Neural progenitor cell (in vitro differentiated cells): ENCODE measurements around the gene VHLL. TPM values are rescaled to one million over a fixed set of nuclear protein-coding genes. Genes with fewer than 3 reads are reported as not detected.

Experiments
- DNase-seq: peaks from one replicate; pipeline ENCODE4 v3.0.0-alpha.2; 2016; ENCODE audit warnings: low spot score
- H2AFZ ChIP-seq: fragments of 200-600 bp; sonication (generic); replicated peaks from 2 replicates; pipeline ENCODE4 v1.6.1; 2016; ENCODE audit warnings: antibody characterized with exemption
- H3F3A ChIP-seq: fragments of 200-600 bp; sonication (generic); 2 replicates; pipeline ENCODE4 v1.6.1; 2016; ENCODE audit warnings: antibody characterized with exemption, low read depth
- H3K27ac ChIP-seq: fragments of 200-600 bp; sonication (generic); 2 replicates; pipeline ENCODE4 v1.5.1; 2016; ENCODE audit warnings: mild to moderate bottlenecking
- H3K27me3 ChIP-seq: fragments of 200-600 bp; sonication (generic); 2 replicates; pipeline ENCODE4 v1.6.1; 2016; ENCODE audit warnings: mild to moderate bottlenecking, moderate library complexity
- H3K36me3 ChIP-seq: fragments of 200-600 bp; sonication (generic); 2 replicates; pipeline ENCODE4 v1.5.1; 2016
- H3K4me1 ChIP-seq: fragments of 200-600 bp; sonication (generic); 2 replicates; pipeline ENCODE4 v1.6.1; 2016; ENCODE audit warnings: mixed run types
- H3K4me2 ChIP-seq: fragments of 200-600 bp; sonication (generic); 2 replicates; pipeline ENCODE4 v1.6.1; 2016
- H3K4me3 ChIP-seq: fragments of 200-600 bp; sonication (generic); 2 replicates; pipeline ENCODE4 v1.5.1; 2016
- H3K79me2 ChIP-seq: fragments of 200-600 bp; sonication (generic); 2 replicates; pipeline ENCODE4 v1.6.1; 2016; ENCODE audit warnings: low read depth
- H3K9ac ChIP-seq: fragments of 200-600 bp; sonication (generic); 2 replicates; pipeline ENCODE4 v1.6.1; 2016
- H3K9me3 ChIP-seq: fragments of 200-600 bp; sonication (generic); 2 replicates; pipeline ENCODE4 v1.5.1; 2016; ENCODE audit warnings: low read depth
- H4K20me1 ChIP-seq: fragments of 200-600 bp; sonication (generic); 2 replicates; pipeline ENCODE4 v1.6.1; 2016; ENCODE audit warnings: low read depth
- H3K27ac Mint-ChIP-seq: 3 replicates; pipeline ENCODE4 v1.8.0; 2021; ENCODE audit warnings: mixed read lengths
- H3K27me3 Mint-ChIP-seq: 2 replicates; pipeline ENCODE4 v1.8.0; 2022; ENCODE audit warnings: low read depth, mild to moderate bottlenecking, inconsistent platforms, moderate library complexity, mixed read lengths; ENCODE audit not compliant: insufficient read depth
- H3K36me3 Mint-ChIP-seq: 3 replicates; pipeline ENCODE4 v1.8.0; 2021; ENCODE audit warnings: mixed read lengths
- H3K4me1 Mint-ChIP-seq: 3 replicates; pipeline ENCODE4 v1.8.0; 2021; ENCODE audit warnings: mixed read lengths
- H3K4me3 Mint-ChIP-seq: 3 replicates; pipeline ENCODE4 v1.8.0; 2021; ENCODE audit warnings: mild to moderate bottlenecking, moderate library complexity, mixed read lengths
- H3K9me3 Mint-ChIP-seq: 3 replicates; pipeline ENCODE4 v1.8.0; 2020; ENCODE audit warnings: mixed read lengths
- EZH2 ChIP-seq: fragments of 200-600 bp; sonication (generic); IDR thresholded peaks from 2 replicates; pipeline ENCODE4 v1.6.1; 2017; ENCODE audit warnings: antibody characterized with exemption, mild to moderate bottlenecking, moderate library complexity
- EZH2phosphoT487 ChIP-seq: fragments of 200-600 bp; sonication (generic); IDR thresholded peaks from 2 replicates; pipeline ENCODE4 v1.6.1; 2017; ENCODE audit warnings: antibody characterized with exemption
- total RNA-seq: library from RNA; depleted of rRNA; stranded (reverse); fragments of >200 nt; gene quantifications from 2 replicates; pipeline ENCODE4 v1.2.3, GENCODE V29; 2015; ENCODE audit warnings: low replicate concordance
- TF ChIP-seq, protein P1 (sequence below): fragments of 200-600 bp; sonication (generic); IDR thresholded peaks from 2 replicates; pipeline ENCODE4 v1.5.1; 2017; ENCODE audit warnings: antibody characterized with exemption, mild to moderate bottlenecking

Gene VHLL
- total RNA-seq, 1 donor from 2014 or later: not detected

DNA sequence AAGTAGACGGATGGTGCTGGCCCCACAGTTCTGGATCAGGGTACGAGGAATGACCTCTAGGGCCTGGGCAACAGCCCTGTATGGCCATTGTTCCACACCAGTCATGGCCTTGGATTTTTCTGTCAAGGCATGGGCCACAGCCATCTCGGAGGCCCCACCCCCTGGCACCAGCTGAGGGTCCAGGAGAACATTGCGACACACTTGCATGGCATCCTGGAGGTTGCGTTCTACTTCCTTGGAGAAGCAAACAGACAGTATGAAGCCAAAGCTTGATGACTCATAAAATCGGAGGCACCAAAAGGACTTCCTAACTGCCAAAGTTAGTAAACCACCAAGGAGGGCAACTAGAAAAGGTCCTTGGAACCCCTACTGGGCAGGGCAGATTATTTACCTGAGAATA is 11.9 kb upstream of the VHLL start:
- Histone ChIP-seq H3K36me3 (peaks cover 30% of the 10 kb centered on the region), H4K20me1 (peaks cover 3% of the 10 kb centered on the region), H3K27ac (no peak overlapping the region), H2AFZ (no peak overlapping the region), H3K4me2 (no peak overlapping the region), H3F3A (peaks cover 20% of the 10 kb centered on the region), H3K9ac (no peak overlapping the region), H3K4me3 (no peak overlapping the region), H3K9me3 (no peaks in the 10 kb centered on the region), H3K79me2 (no peaks in the 10 kb centered on the region), H3K27me3 (no peaks in the 10 kb centered on the region), H3K4me1 (no peaks in the 10 kb centered on the region)
- Mint-ChIP-seq H3K27ac (no peak overlapping the region), H3K36me3 (peaks cover 44% of the 10 kb centered on the region), H3K27me3 (peaks cover 2% of the 10 kb centered on the region), H3K4me3 (no peak overlapping the region), H3K9me3 (no peaks in the 10 kb centered on the region), H3K4me1 (no peaks in the 10 kb centered on the region)
- TF ChIP-seq, protein P1, sequence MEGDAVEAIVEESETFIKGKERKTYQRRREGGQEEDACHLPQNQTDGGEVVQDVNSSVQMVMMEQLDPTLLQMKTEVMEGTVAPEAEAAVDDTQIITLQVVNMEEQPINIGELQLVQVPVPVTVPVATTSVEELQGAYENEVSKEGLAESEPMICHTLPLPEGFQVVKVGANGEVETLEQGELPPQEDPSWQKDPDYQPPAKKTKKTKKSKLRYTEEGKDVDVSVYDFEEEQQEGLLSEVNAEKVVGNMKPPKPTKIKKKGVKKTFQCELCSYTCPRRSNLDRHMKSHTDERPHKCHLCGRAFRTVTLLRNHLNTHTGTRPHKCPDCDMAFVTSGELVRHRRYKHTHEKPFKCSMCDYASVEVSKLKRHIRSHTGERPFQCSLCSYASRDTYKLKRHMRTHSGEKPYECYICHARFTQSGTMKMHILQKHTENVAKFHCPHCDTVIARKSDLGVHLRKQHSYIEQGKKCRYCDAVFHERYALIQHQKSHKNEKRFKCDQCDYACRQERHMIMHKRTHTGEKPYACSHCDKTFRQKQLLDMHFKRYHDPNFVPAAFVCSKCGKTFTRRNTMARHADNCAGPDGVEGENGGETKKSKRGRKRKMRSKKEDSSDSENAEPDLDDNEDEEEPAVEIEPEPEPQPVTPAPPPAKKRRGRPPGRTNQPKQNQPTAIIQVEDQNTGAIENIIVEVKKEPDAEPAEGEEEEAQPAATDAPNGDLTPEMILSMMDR: no peak
- TF ChIP-seq EZH2: no peak
- no peak for TF ChIP-seq EZH2phosphoT487
- no peak for DNase-seq

DNA sequence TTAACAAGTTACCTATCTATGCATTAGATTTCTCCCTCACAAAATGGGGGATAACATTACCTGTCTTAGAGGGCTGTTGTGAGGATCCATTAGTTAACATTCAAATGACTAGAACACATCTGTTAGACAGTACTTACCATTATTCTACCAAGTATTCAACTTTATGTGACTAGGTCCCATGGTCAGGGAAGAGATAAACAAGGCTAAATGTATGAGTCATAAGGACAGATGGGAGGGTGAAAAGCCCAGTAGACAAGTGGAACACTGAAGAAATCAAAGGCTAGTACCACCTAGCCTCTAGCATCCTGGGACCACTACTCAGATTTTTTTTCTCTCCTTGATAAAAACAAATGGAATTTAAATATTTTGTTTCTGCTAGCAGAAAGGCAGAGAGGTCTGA is 9.0 kb upstream of the VHLL start:
- H3K36me3 Mint-ChIP-seq: peaks cover 33% of the 10 kb centered on the region

DNA sequence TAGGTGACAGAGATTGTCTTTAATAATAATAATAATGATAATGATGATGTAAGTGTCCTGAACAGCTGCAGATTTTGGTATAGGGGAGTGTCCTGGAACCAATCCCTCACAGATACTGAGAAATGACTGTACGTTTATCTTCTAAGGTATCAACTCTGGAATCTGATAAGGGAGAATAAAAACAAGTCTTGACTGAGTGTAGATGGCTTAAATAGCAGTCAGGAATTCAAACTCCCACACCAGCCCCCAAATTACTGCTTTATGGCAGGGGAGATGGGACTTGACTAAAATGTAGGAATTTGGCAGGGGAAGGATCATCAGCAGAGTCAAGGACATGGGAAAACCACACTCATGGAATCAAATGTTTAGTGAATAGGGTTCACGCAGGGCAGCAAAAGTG is 6.1 kb upstream of the VHLL start:
- Histone ChIP-seq H3K27ac (no peak overlapping the region), H3F3A (peaks cover 17% of the 10 kb centered on the region), H2AFZ (no peak overlapping the region), H3K9me3 (no peaks in the 10 kb centered on the region), H3K4me1 (no peaks in the 10 kb centered on the region), H4K20me1 (peaks cover 3% of the 10 kb centered on the region), H3K79me2 (no peaks in the 10 kb centered on the region), H3K9ac (no peak overlapping the region), H3K36me3 (peaks cover 3% of the 10 kb centered on the region), H3K27me3 (no peaks in the 10 kb centered on the region), H3K4me3 (no peak overlapping the region), H3K4me2 (no peak overlapping the region)
- Mint-ChIP-seq H3K4me1 (no peaks in the 10 kb centered on the region), H3K9me3 (no peaks in the 10 kb centered on the region), H3K36me3 (peaks cover 21% of the 10 kb centered on the region), H3K27ac (no peak overlapping the region), H3K4me3 (no peak overlapping the region), H3K27me3 (no peaks in the 10 kb centered on the region)
- TF ChIP-seq, protein P1: no peak
- no peak for TF ChIP-seq EZH2
- no peak for TF ChIP-seq EZH2phosphoT487
- DNase-seq: no peak

More for the DNA sequence above, 9.0 kb upstream of the VHLL start:
- Histone ChIP-seq H3K27me3 (no peaks in the 10 kb centered on the region), H3K9me3 (no peaks in the 10 kb centered on the region), H3K36me3 (peaks cover 24% of the 10 kb centered on the region), H3K4me3 (no peak overlapping the region), H3K27ac (no peak overlapping the region), H3K79me2 (no peaks in the 10 kb centered on the region), H3K9ac (no peak overlapping the region), H3K4me2 (no peak overlapping the region), H3K4me1 (no peaks in the 10 kb centered on the region), H4K20me1 (peaks cover 3% of the 10 kb centered on the region), H3F3A (peaks cover 30% of the 10 kb centered on the region), H2AFZ (no peak overlapping the region)
- no peaks in the 10 kb centered on the region for H3K4me1 Mint-ChIP-seq
- no peak for DNase-seq
- no peak overlapping the region for H3K27ac Mint-ChIP-seq
- H3K4me3 Mint-ChIP-seq: no peak overlapping the region
- peaks cover 2% of the 10 kb centered on the region for H3K27me3 Mint-ChIP-seq
- H3K9me3 Mint-ChIP-seq: no peaks in the 10 kb centered on the region
- TF ChIP-seq EZH2 (no peak), EZH2phosphoT487 (no peak)
- TF ChIP-seq, protein P1: no peak
